ENCODE data around the gene ARHGDIA.

The ARHGDIA gene

DNA sequence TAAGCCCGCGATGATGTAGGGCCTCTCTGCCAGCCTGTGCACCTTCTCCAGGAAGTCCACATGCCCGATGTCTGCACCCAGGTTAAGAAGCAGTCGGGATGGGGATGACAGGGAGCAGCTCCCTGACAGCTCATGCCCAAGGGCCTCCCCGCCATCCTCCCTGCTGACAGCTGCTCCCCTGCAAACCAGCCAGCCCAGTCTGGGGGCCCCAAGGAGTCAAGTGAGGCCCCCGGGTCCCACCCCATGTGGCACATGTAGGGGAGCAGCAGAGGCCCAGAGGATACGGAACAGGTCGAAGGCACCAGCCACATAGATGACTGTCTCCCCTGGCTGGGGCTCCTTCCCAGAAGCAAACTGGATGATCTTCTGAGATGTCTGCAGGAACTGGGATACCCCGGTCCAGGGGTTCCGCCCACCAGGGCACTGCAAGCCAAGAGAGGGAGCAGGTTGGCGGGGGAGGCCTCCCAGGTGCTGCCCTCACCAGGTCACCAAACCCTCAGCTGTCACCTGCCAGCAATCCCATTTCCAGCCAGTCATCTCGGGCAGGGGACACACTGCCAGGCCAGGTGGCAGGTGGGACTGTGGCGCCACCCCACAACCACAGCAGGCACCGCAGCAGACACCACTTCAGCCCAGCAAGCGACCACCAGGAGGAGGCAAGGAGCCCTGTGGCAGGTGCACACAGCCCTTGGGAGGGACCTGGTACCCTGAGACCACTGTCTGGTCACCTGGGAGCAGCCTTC lies 35.5 kb upstream of the ARHGDIA start:
- in situ Hi-C loops (cut with MboI; ENCODE audit: low sequenced_read_pairs) = no loop called here

DNA sequence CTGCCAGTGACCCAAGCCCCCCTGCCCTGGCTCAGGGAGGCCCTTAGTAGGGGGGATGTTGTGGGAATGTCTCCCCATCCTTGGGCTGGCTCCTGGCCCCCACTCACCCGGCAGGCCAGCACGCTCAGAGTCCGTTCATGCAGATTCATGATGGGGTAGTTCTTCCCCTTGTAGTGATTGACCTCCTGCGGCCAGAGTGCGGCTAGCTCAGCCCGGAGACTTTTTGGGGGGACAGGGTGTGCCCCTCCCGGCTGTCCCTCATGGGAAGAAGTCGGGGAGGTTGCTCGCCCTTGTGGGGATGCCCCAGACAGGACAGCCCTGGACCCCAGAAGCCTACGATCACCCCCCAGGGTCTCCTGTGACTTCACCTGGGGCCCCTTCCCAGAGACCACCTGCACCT lies 34.9 kb upstream of the ARHGDIA start:
- in situ Hi-C loops (cut with MboI; ENCODE audit: low sequenced_read_pairs) = no loop called here

DNA sequence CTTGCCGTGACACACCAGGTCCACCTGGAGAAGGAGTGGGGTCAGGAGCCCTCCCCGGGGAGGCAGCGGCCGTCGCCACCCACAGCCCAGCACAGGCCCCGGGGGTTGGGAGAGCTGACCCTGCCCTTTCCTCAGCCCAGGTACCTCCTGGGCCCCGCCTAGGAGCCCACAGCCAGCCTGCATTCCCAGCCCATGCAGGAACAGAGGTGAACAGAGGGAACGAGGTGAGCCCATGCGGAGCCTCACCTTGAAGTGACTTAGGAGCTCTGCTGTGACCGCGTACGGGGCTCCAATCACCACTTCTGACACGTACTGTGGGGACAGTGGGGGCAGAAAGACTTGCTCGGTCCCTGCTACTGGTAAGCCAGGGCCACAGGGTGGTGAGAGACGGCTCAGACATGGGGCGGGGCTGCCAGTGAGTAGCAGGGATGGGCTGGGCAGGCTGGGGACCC lies 34.3 kb upstream of the ARHGDIA start:
- in situ Hi-C loops (cut with MboI; ENCODE audit: low sequenced_read_pairs) = no loop called here

DNA sequence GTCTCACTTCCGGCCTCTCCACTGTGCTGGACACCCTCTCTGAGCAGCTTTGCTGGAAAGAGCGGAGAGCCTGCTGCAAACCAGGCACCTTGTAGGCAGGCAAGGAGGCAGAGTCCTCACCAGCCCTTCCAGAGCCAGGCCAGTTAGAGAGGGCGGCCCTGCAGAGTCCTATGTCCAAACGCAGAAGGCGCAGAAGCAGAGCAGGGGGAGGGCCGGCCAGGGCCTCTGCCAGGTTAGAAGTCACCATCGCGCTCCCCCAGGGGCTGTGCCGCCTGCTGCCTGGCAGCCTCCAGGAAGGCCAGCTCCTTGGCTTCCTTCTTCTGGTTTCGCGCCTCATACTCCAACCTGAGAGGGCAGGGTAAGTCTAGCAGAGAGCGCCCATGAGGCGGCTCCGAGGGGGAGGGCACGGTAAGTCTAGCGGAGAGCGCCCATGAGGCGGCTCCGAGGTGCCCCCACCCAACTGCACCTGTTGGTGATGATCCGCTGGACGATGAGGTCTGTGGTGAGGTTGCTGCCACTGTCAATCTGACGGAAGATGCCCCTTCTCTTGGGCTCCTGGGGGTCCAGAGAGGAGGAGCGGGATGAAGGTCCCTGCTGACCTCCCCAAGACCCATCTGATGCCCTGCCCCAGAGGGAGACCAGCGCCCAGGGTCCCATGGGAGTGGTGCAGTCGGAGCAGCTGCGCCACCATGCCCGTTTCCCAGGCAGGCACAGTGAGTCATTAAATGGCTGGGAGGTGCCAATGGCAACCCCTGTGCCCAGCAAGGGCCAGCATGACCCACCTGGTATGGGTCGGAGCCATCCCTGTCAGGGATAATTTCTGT lies 33.7 kb upstream of the ARHGDIA start:
- in situ Hi-C loops (cut with MboI; ENCODE audit: low sequenced_read_pairs) = no loop called here

DNA sequence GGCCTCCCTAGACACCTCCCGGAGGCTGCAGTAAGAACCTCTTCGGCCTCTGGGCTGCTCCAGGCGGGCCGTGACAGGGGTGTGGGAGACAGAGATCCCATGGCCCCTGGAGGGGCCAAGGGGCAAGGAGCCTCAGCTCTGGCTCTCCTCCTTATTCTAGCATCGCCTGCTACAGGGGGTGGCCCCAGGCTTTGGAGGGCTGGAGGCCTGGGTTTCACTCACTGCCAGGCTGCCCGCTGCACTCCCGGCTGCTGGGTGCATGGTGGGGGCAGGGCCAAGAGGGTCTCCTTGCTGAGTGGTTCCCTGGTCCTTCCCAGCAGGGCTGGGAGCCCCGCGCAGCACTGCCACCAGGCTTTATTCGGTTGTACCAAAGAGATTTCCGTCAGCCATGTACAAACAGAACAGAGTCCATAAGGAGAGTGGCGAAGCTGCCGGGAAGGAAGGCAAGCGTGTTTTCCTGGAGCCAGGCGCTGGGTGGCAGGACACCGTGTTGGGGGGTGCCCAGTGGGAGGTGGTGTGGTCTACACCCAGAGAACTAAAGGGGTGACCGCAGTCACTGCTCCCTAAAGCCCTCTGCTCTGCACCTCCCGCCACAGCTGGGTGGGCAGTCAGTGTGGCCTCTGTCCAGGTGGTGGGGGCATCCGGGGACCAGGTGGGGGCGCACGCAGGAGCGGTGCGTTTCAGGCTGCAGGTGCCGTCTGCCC lies 32.9 kb upstream of the ARHGDIA start:
- in situ Hi-C loops (cut with MboI; ENCODE audit: low sequenced_read_pairs) = no loop called here

DNA sequence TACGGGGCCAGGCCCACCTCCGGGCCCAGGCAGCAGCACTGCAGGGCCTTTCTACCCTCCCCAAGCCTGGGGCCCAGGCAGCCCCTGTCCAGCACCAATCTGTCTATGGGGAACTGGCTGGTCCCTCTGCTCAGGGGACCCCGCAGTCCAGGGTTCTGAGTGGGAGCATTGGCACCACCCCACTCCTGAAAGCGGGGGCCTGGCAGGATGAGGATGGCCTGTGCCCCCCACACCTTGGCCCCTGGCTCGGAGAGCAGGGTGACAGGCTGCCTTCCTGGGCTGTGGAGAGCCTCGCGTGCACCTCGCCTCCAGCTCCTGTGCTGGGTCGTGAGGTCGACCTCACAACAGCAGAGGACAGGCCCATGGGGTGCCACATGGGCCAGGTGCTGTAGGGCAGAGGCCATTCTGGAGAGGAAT lies 32.3 kb upstream of the ARHGDIA start:
- in situ Hi-C loops (cut with MboI; ENCODE audit: low sequenced_read_pairs) = no loop called here

DNA sequence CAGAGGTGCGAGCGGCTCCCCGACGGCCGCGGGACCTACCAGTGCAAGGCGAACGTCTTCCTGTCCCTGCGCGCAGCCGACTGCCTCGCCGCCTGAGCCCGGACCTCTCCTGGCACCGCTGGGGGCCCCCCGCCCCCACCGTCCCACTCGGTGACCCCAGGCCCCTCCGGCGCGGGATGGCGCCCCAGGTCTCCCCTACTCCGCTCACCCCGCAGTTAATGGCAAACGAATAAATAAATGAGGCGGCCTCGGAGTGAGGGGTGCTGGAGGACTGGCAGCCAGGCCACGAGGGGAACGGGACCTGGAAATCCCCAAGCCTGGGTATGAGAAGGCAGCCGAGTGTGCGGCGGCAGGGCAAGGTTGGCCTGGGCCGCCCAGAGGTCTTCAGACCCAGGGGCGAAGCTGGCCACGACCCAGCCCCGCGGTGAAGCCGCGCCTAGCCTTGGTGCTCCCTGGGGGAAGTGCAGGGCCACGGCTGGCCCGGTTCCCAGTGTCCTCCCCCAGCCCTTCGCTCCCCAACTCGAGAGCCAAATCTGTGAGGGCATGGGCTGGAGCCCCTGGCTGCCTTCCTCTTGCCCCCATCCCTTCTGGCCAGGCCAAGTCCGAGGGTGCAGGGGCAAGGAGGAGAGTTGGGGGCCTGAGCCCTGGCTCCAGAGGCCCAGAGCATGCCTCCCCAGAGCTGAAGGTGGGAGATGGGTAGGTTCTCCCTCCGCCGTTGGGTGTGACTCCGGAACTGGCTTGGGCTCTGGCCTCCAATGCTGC lies 31.7 kb upstream of the ARHGDIA start:
- in situ Hi-C loops (cut with MboI; ENCODE audit: low sequenced_read_pairs) = no loop called here

DNA sequence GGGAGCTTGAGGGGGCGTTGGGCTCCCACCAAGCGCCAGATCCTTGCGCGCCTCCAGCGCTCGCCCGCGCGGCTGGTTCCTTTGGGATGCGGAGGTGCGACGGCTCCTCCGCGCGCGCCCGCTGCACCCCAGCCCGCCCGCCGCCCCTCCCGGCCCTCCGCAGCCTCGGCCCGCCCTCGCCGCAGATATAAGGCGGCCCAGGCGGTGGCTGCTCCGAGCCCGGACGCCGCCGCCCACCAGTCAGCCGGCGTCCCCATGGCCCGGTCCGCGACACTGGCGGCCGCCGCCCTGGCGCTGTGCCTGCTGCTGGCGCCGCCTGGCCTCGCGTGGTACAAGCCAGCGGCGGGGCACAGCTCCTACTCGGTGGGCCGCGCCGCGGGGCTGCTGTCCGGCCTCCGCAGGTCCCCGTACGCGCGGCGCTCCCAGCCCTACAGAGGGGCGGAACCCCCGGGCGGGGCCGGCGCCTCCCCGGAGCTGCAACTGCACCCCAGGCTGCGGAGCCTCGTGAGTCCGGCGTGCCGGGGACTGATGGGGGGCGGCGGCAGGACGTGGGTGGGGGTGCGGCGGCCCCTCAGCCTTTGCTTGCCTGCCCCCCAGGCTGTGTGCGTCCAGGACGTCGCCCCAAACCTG lies 31.0 kb upstream of the ARHGDIA start, which contains the start of gene NPB:
Gene NPB (plus strand): TSS at position 216 of the 630 bp plus-strand sequence. CDS start 40 bp downstream, at position 256.
- in situ Hi-C loops (cut with MboI; ENCODE audit: low sequenced_read_pairs) = no loop called here

DNA sequence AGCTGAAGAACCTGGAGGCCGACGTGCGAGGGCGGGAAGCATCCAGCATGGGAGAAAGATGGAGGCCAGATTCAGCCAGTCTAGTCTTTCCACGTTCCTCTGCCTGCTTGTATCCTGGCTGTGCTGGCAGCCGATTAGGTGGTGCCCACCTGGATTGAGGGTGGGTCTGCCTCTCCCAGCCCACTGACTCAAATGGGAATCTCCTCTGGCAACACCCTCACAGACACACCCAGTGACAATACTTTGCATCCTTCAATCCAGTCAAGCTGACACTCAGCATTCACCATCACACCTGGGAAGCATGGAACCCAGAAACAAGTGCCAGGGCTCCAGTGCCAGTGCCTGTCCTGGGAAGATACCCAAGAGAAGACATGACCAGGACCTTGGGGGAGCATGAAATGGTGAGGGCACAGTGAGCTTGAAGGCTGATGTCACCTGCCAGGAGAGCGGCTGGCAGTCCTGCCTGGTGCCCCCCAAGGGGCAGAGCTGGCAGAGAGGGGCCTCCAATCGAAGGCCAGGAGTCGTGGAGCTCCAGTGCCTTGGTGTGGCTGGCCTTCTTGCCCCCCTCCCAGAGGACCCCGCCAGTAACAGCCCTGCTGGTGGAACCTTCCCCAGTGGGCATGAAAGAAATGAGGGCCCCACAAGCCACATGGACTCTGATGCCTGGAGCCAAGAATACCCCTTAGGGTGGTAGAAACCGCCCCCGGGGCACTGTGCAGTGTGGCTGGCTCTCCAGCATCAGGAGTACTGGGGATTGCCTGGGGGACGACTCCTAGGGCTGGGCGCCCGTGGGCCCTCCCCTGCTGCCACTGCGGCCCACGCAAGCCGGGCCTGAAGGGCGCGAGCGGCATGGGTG lies 30.3 kb upstream of the ARHGDIA start:
- in situ Hi-C loops (cut with MboI; ENCODE audit: low sequenced_read_pairs) = no loop called here

DNA sequence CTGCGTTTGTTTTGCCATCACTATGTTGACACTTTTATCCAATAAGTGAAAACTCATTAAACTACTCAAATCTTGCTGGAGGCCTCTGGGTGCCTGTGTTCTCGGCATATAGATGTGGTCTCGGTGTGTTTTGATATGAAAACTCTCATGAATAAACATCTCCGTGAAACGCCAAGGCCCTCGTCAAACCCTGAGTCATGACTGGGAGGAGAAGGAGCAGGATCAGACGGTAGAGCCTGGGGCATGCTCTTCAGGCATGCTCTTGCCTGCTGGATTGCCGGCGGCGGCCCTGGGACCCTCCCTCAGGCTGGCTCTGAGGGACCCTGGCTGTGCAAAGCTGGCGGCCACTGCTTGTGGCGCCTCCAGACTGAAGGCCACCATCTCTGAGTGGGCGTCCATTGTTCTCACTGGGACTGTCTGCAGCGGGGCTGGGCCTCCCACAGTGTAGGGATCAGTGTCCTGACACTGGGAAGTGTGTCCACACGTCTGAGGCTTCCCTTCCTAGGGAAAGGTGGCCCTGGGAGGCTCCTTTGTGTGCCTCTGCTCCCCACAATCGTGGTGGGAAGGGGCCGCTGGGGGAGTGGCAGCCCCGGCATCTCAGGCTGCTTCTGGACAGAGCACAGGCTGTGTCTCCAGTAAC lies 29.2 kb upstream of the ARHGDIA start:
- in situ Hi-C loops (cut with MboI; ENCODE audit: low sequenced_read_pairs) = no loop called here

DNA sequence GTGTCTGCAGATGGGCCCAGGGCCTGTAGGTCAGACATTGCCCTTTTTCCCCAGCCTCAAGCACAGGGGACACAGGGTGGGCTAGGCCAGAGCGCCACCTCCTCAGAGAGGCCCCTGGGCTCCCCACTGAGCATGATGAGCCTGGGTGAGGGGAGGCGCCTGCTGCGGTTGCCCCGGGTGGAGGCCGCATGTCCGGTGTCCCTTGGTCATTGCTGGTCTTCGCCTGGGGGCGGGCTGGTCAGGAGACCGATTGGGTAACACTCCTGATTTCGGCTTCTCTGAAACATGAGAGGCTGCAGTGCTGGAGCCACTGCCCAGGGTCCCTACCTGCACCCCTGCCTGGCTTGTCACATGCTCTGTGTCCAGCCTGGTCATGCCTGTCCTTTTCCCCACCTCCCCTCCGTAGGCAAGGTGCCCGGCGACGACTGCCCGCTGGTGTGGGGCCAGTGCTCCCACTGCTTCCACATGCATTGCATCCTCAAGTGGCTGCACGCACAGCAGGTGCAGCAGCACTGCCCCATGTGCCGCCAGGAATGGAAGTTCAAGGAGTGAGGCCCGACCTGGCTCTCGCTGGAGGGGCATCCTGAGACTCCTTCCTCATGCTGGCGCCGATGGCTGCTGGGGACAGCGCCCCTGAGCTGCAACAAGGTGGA lies 28.5 kb upstream of the ARHGDIA start:
- in situ Hi-C loops (cut with MboI; ENCODE audit: low sequenced_read_pairs) = no loop called here

DNA sequence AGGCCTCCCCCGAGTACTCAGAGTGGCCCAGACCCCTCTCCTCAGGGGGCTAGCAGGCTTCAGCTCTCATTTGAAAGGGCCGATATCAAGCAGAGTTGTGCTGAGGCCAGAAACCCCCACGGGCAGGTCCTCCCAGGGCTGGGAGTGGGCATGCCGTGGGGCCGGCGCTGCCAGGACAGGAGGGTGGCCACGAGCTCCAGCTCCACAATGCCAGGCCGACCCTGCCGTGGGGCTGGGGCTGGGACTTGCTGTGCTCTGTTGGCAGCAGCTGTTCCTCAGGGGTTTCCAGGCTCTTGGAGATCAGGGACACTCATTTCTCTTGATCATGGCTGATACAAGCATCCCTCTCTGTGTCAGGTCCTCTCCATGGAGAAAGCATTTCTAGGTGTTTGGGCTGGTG lies 27.7 kb upstream of the ARHGDIA start:
- in situ Hi-C loops (cut with MboI; ENCODE audit: low sequenced_read_pairs) = no loop called here

DNA sequence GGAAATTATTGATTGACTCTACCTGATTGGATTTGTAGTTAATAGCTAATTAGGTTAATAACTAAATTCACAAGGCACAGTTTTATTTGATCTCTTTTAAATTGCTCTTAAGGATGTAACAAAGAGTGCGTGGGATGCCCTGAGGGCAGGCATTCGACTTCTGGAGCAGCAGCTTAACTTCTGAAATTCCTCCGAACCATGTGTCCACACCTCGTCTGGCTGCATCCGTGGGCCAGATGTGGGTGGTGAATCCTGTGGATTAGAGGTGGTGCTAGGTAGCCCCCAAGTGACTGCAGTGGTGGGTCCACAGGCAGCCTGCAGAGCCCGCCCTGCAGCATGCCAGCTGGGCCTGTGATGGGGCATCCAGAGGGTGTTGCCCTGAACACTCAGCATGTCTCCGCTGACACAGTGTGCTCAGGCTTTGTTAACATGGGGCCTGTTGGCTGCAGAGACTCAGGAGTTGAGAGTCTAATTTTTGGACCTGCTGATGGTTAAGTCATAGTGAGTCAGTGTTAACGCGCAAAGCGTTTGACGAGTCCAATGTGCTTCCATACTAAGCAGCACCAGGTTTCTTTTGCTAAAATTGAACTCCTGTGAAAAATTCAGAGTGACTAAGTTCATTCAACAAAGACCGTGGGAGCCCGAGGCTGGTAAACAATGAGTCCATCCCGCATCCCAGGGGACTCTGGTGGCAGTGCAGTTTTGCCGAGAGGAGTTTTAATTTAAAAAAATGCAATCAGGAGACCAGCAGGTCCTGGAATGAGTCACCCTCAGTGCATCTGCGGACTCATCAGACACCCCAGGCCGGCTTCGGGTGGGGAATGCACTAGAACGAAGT lies 27.1 kb upstream of the ARHGDIA start:
- in situ Hi-C loops (cut with MboI; ENCODE audit: low sequenced_read_pairs) = no loop called here

DNA sequence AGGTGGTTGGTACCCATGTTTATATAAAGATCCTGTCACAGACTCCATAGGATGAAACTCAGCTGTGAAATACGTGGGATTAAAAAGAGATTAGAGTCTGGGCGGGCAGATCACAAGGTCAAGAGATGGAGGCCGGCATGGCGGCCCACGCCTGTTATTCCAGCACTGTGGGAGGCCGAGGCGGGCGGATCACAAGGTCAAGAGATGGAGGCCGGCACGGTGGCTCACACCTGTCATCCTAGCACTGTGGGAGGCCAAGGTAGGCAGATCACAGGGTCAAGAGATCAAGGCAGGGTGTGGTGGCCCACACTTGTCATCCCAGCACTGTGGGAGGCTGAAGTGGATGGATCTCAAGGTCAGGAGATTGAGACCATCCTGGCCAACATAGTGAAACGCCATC lies 24.3 kb upstream of the ARHGDIA start:
- in situ Hi-C loops (cut with MboI; ENCODE audit: low sequenced_read_pairs) = no loop called here

DNA sequence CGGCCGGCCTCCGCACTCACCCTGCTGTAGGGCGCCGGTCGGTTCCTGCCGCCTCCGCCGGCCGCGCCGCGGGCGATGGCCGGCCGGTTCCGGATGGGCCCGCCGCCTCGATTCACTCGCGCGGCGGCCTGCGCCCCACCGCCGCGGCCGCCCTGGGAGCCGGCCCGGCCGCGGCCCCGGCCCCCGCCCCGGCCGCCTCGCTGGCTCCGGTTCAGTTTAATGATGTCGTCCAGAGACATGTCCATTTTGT lies 20.1 kb upstream of the ARHGDIA start:
- in situ Hi-C loops (cut with MboI; ENCODE audit: low sequenced_read_pairs) = no loop called here

DNA sequence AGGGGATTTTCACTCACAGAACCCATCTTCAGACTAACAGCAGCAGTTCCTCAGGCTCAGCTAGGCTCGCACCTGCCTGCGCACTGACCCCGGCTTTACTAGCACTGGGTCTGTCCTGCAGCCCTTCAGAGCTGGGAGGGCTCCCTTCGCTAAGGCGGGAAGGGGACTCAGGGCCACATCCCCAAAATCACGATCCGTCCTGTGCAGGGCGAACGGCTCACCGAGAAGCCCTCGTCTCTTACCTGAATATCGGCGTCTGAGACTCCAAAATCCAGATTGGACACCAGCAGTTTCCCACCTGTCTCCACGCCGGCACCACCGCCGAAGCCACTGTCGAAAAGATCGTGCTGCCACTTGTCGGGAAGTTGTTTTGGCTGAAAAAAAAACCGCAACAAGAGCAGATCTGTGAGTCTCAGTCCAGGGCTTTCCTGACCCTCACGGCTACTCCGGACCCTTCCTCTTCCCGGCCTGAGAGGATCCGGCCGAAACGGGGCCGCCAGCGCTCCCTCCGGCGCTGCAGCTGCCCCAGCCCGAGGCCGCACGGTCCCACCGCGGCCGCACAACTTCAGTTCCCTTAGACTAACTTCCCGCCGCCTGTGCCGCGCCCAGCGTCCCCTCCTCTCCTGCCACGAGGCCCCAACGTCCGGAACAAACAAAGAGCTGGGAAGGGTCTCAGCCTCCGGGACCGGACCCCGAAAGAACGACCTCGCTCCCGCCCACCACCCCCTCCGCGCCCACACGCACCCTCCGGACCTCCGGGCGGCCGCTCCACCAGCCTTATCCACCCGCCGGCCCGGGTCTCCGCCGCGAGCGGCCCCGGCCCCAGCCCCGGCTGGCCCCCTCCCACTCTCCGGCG lies 19.5 kb upstream of the ARHGDIA start:
- in situ Hi-C loops (cut with MboI; ENCODE audit: low sequenced_read_pairs) = no loop called here

DNA sequence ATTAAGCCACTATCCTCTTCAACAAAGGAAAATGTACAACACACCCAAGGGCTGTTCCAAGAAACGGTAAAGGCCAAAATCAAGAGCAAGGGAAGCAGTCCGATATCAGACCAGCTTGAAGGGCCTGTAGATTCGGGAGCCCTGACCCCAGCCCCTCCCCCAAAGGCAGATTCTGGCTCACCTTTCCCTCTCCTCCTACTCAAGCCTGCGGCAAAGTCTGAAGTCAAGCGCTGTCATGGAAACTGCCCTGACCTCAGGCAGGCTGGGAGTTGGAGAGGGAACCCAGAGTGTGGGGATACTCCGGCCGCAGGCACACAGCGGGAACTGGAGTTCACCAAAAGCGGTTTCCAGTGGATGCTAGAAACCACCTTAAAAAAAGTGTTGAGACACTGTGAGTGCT lies 18.5 kb upstream of the ARHGDIA start:
- in situ Hi-C loops (cut with MboI; ENCODE audit: low sequenced_read_pairs) = no loop called here

All from HL-60/S4 treated with phorbol 12-myristate 13-acetate at 8.2 ng/mL for 4 days and 3 days (cell line).